Keratinocyte (primary cell): Measurements from ENCODE around the gene SPDYC. TPM values are rescaled to one million over a fixed set of nuclear protein-coding genes. Genes with fewer than 3 reads are reported as not detected.

Experiments
- DNase-seq: peaks from one replicate; pipeline ENCODE4 v3.0.0-alpha.2; 2011; ENCODE audit warnings: low read depth, missing footprints, low spot score
- FAIRE-seq: peaks from 2 replicates; lab custom pipeline; 2011; peaks lifted over from hg19 to GRCh38; lab: Jason Lieb, UNC
- H2AFZ ChIP-seq: 2 replicates; pipeline ENCODE4 v1.6.0; 2012; ENCODE audit warnings: low read length, control low read depth, inconsistent platforms; ENCODE audit not compliant: control insufficient read depth
- H3K27ac ChIP-seq: 2 replicates; pipeline ENCODE4 v1.5.1; 2011; ENCODE audit warnings: low read length; ENCODE audit not compliant: control insufficient read depth, insufficient read depth
- H3K27me3 ChIP-seq: 3 replicates; pipeline ENCODE4 v1.6.0; 2011; ENCODE audit warnings: low read length; ENCODE audit not compliant: control insufficient read depth, insufficient read depth; ENCODE audit errors: extremely low read depth
- H3K36me3 ChIP-seq, 2 experiments: 2 replicates in 1 of 2; 3 replicates in 1 of 2; pipeline ENCODE4 v1.5.1; 2011; ENCODE audit warnings: low read length in 2 of 2, mild to moderate bottlenecking in 1 of 2; ENCODE audit not compliant: control insufficient read depth in 2 of 2, insufficient read depth in 2 of 2; ENCODE audit errors: extremely low read depth in 1 of 2
- H3K4me1 ChIP-seq: 3 replicates; pipeline ENCODE4 v1.5.1; 2011; ENCODE audit warnings: low read length; ENCODE audit not compliant: control insufficient read depth, insufficient read depth; ENCODE audit errors: extremely low read depth
- H3K4me2 ChIP-seq: 3 replicates; pipeline ENCODE4 v1.6.0; 2011; ENCODE audit warnings: low read depth, low read length; ENCODE audit not compliant: control insufficient read depth, insufficient read depth; ENCODE audit errors: extremely low read depth
- H3K4me3 ChIP-seq, 3 experiments: fragments of 200-600 bp in 1 of 3; sonication (generic) in 1 of 3; 2 replicates in 2 of 3; 3 replicates in 1 of 3; pipeline ENCODE4 v1.5.1; 2011 to 2016; ENCODE audit warnings: low read length in 3 of 3, mild to moderate bottlenecking in 3 of 3, control low read depth in 2 of 3, inconsistent platforms in 1 of 3, low read depth in 1 of 3, mixed read lengths in 1 of 3, mixed run types in 1 of 3, moderate library complexity in 1 of 3; ENCODE audit not compliant: control insufficient read depth in 2 of 3, insufficient read depth in 2 of 3; ENCODE audit errors: extremely low read depth in 1 of 3
- H3K79me2 ChIP-seq: 2 replicates; pipeline ENCODE4 v1.6.0; 2012; ENCODE audit warnings: low read length; ENCODE audit not compliant: control insufficient read depth, insufficient read depth
- H3K9ac ChIP-seq: 3 replicates; pipeline ENCODE4 v1.6.0; 2011; ENCODE audit warnings: low read length; ENCODE audit not compliant: control insufficient read depth, insufficient read depth; ENCODE audit errors: extremely low read depth
- H3K9me1 ChIP-seq: 3 replicates; pipeline ENCODE4 v1.6.0; 2011; ENCODE audit warnings: low read length; ENCODE audit not compliant: control insufficient read depth, insufficient read depth; ENCODE audit errors: extremely low read depth
- H3K9me3 ChIP-seq: 2 replicates; pipeline ENCODE4 v1.5.1; 2012; ENCODE audit warnings: low read depth, low read length; ENCODE audit not compliant: control insufficient read depth
- H4K20me1 ChIP-seq: 3 replicates; pipeline ENCODE4 v1.6.0; 2011; ENCODE audit warnings: low read length; ENCODE audit not compliant: control insufficient read depth, insufficient read depth; ENCODE audit errors: extremely low read depth
- EZH2 ChIP-seq: IDR thresholded peaks from one replicate; pipeline ENCODE4 v1.6.1; 2012; ENCODE audit warnings: inconsistent platforms, mild to moderate bottlenecking, low read length, moderate library complexity
- dilution Hi-C: fragments of 300-500 bp; cut with MboI; formaldehyde crosslinking; loops from one replicate; pipeline ENCODE4 v1.7.0; 2020; ENCODE audit warnings: low sequenced_read_pairs; ENCODE audit not compliant: extremely low pct_ligation_motif_present
- polyA plus RNA-seq, 5 experiments: library from polyadenylated mRNA; depleted of rRNA in 3 of 5; stranded (reverse) in 3 of 5; stranded (forward) in 1 of 5; unstranded in 1 of 5; fragments of >200 nt; gene quantifications; 1 replicate in 1 of 5; 2 replicates in 3 of 5; 3 replicates in 1 of 5; pipeline versions ENCODE4 v1.2.1 to v1.2.3, GENCODE V29; 2011 to 2012; ENCODE audit warnings: missing spikeins in 2 of 5, low read depth in 1 of 5, low replicate concordance in 1 of 5
- TF ChIP-seq, protein P1 (sequence below), 3 experiments: IDR thresholded peaks in 1 of 3; conservative IDR thresholded peaks in 1 of 3; optimal IDR thresholded peaks in 1 of 3; 2 replicates in 2 of 3; 3 replicates in 1 of 3; pipeline versions ENCODE3 to v1.5.1; 2011; ENCODE audit warnings: low read length in 3 of 3, mild to moderate bottlenecking in 3 of 3, moderate library complexity in 2 of 3, control low read depth in 1 of 3, inconsistent platforms in 1 of 3; ENCODE audit not compliant: insufficient read depth in 2 of 3; ENCODE audit errors: extremely low read depth in 1 of 3

SPDYC gene
- polyA plus RNA-seq, 1 donor (not counting 4 experiments of a cell fraction or from before 2014, with no cell fraction given): not detected

DNA sequence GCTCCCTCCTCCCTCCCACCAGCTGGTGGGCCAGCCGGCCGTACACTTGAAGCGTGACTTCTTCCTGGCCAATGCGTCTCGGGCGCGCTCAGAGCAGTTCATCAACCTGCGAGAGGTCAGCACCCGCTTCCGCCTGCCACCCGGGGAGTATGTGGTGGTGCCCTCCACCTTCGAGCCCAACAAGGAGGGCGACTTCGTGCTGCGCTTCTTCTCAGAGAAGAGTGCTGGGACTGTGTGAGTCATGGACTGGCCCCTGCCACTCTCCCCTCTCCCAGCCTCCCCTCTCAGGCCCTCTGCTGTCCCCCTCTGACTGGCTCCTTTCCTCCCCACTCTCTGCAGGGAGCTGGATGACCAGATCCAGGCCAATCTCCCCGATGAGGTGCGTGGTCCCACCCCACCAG lies 36.4 kb downstream of the SPDYC start:
- no peak for DNase-seq
- Histone ChIP-seq H4K20me1 (peaks cover 6% of the 10 kb centered on the region), H3K4me2 (no peak overlapping the region), H3K4me3 (no peak overlapping the region), H3K9me1 (no peaks in the 10 kb centered on the region), H3K79me2 (peaks cover 2% of the 10 kb centered on the region), H3K4me1 (no peaks in the 10 kb centered on the region), H3K27ac (no peak overlapping the region), H2AFZ (no peak overlapping the region), H3K27me3 (no peaks in the 10 kb centered on the region), H3K36me3 (peaks cover 58 to 63% of the 10 kb centered on the region in 2 experiments), H3K9me3 (no peaks in the 10 kb centered on the region), H3K9ac (no peak overlapping the region)
- FAIRE-seq: no peak
- dilution Hi-C loops: no loop called here
- TF ChIP-seq, protein P1, sequence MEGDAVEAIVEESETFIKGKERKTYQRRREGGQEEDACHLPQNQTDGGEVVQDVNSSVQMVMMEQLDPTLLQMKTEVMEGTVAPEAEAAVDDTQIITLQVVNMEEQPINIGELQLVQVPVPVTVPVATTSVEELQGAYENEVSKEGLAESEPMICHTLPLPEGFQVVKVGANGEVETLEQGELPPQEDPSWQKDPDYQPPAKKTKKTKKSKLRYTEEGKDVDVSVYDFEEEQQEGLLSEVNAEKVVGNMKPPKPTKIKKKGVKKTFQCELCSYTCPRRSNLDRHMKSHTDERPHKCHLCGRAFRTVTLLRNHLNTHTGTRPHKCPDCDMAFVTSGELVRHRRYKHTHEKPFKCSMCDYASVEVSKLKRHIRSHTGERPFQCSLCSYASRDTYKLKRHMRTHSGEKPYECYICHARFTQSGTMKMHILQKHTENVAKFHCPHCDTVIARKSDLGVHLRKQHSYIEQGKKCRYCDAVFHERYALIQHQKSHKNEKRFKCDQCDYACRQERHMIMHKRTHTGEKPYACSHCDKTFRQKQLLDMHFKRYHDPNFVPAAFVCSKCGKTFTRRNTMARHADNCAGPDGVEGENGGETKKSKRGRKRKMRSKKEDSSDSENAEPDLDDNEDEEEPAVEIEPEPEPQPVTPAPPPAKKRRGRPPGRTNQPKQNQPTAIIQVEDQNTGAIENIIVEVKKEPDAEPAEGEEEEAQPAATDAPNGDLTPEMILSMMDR (optimal IDR thresholded peaks at IDR 0.05 in 1 of 3, IDR thresholded peaks at IDR 0.05 in 1 of 3, conservative IDR thresholded peaks at IDR 0.05 in 1 of 3; ENCODE audit: extremely low read depth in 1 of 3, insufficient read depth in 2 of 3, low read length in 3 of 3): no peak
- TF ChIP-seq EZH2: no peak

DNA sequence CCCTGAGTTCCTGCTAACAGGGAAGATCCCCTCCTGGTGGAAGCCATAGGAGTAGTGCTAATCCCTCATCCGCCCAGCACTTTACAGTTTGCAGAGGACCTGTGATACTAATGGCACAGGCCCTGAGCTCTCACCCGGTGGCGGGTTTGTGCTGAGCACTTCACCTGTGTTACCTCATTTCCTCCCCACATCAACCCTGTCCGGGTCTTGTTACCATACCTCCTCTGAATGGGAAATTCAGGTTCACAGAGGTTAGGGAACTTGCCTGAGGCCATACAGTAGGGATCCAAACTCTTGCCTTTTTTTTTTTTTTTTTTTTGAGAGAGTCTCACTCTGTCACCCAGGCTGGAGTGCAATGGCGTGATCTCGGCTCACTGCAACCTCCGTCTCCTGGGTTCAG lies 36.9 kb downstream of the SPDYC start:
- no peak overlapping the region for H2AFZ ChIP-seq
- no peak overlapping the region for H3K4me3 ChIP-seq
- no peaks in the 10 kb centered on the region for H3K4me1 ChIP-seq
- no peak for DNase-seq
- dilution Hi-C loops: no loop called here
- H3K36me3 ChIP-seq: peaks cover 61 to 68% of the 10 kb centered on the region in 2 experiments
- H4K20me1 ChIP-seq: peaks cover 6% of the 10 kb centered on the region
- H3K4me2 ChIP-seq: no peak overlapping the region
- H3K27ac ChIP-seq: no peak overlapping the region
- no peaks in the 10 kb centered on the region for H3K27me3 ChIP-seq
- no peak overlapping the region for H3K9ac ChIP-seq
- H3K79me2 ChIP-seq: peaks cover 2% of the 10 kb centered on the region
- FAIRE-seq: no peak
- H3K9me1 ChIP-seq: no peaks in the 10 kb centered on the region
- H3K9me3 ChIP-seq: no peaks in the 10 kb centered on the region
- no peak for TF ChIP-seq EZH2
- TF ChIP-seq, protein P1 (optimal IDR thresholded peaks at IDR 0.05 in 1 of 3, IDR thresholded peaks at IDR 0.05 in 1 of 3, conservative IDR thresholded peaks at IDR 0.05 in 1 of 3; ENCODE audit: extremely low read depth in 1 of 3, insufficient read depth in 2 of 3, low read length in 3 of 3): no peak
